H9 (cell line): Measurements from ENCODE around the gene ALDH1A1. TPM values are rescaled to one million over a fixed set of nuclear protein-coding genes. Genes with fewer than 3 reads are reported as not detected.

Experiments
- DNase-seq: peaks from one replicate; pipeline ENCODE4 v3.0.0-alpha.2; 2017
- H2AFZ ChIP-seq: one replicate; pipeline ENCODE4 v1.6.1; 2013; ENCODE audit warnings: mild to moderate bottlenecking, low read length, control low read depth, moderate library complexity
- H2AK5ac ChIP-seq: 2 replicates; pipeline ENCODE4 v1.6.1; 2013; ENCODE audit warnings: low read length, control low read depth, mixed read lengths; ENCODE audit not compliant: insufficient read length
- H2BK120ac ChIP-seq: one replicate; pipeline ENCODE4 v1.6.1; 2013; ENCODE audit warnings: low read depth, mild to moderate bottlenecking, low read length, control low read depth, inconsistent platforms; ENCODE audit not compliant: poor library complexity, severe bottlenecking
- H2BK12ac ChIP-seq: 2 replicates; pipeline ENCODE4 v1.6.1; 2013; ENCODE audit warnings: low read length, control low read depth, mixed read lengths, low read depth; ENCODE audit not compliant: insufficient read length
- H2BK15ac ChIP-seq: 2 replicates; pipeline ENCODE4 v1.6.1; 2013; ENCODE audit warnings: low read depth, low read length, control low read depth
- H2BK20ac ChIP-seq: one replicate; pipeline ENCODE4 v1.6.1; 2013; ENCODE audit warnings: low read depth, mild to moderate bottlenecking, low read length, control low read depth, inconsistent platforms; ENCODE audit not compliant: poor library complexity, severe bottlenecking
- H2BK5ac ChIP-seq: 2 replicates; pipeline ENCODE4 v1.6.1; 2013; ENCODE audit warnings: low read length, control low read depth, mixed read lengths; ENCODE audit not compliant: insufficient read length
- H3K14ac ChIP-seq: 2 replicates; pipeline ENCODE4 v1.6.1; 2013; ENCODE audit warnings: low read length, control low read depth; ENCODE audit not compliant: insufficient read depth
- H3K18ac ChIP-seq: 2 replicates; pipeline ENCODE4 v1.6.1; 2013; ENCODE audit warnings: low read depth, mild to moderate bottlenecking, mixed read lengths, low read length, control low read depth; ENCODE audit not compliant: insufficient read length
- H3K23ac ChIP-seq: 2 replicates; pipeline ENCODE4 v1.6.1; 2013; ENCODE audit warnings: low read length, control low read depth, mixed read lengths, low read depth; ENCODE audit not compliant: insufficient read length
- H3K23me2 ChIP-seq: 2 replicates; pipeline ENCODE4 v1.6.1; 2013; ENCODE audit warnings: low read depth, mild to moderate bottlenecking, mixed read lengths, low read length, control low read depth; ENCODE audit not compliant: insufficient read length, poor library complexity, severe bottlenecking
- H3K27ac ChIP-seq: 2 replicates; pipeline ENCODE4 v1.5.1; 2013; ENCODE audit warnings: low read length, control low read depth, mixed read lengths, low read depth; ENCODE audit not compliant: insufficient read length
- H3K27me3 ChIP-seq: 2 replicates; pipeline ENCODE4 v1.6.1; 2013; ENCODE audit warnings: low read length, control low read depth, inconsistent platforms; ENCODE audit not compliant: insufficient read depth
- H3K4ac ChIP-seq: 2 replicates; pipeline ENCODE4 v1.6.1; 2013; ENCODE audit warnings: low read depth, mild to moderate bottlenecking, control low read depth, inconsistent platforms, low read length, moderate library complexity
- H3K4me1 ChIP-seq: 2 replicates; pipeline ENCODE4 v1.6.1; 2013; ENCODE audit warnings: low read length, control low read depth, inconsistent platforms; ENCODE audit not compliant: insufficient read depth
- H3K4me2 ChIP-seq: 2 replicates; pipeline ENCODE4 v1.6.1; 2013; ENCODE audit warnings: low read length, control low read depth, mixed read lengths; ENCODE audit not compliant: insufficient read length, insufficient read depth
- H3K56ac ChIP-seq: 2 replicates; pipeline ENCODE4 v1.6.1; 2013; ENCODE audit warnings: low read depth, mild to moderate bottlenecking, mixed read lengths, low read length, control low read depth; ENCODE audit not compliant: insufficient read length
- H3K79me1 ChIP-seq: 2 replicates; pipeline ENCODE4 v1.6.1; 2013; ENCODE audit warnings: low read depth, mild to moderate bottlenecking, moderate library complexity, low read length, control low read depth, inconsistent platforms; ENCODE audit not compliant: insufficient read depth, poor library complexity, severe bottlenecking
- H3K79me2 ChIP-seq: 2 replicates; pipeline ENCODE4 v1.6.1; 2013; ENCODE audit warnings: low read length, control low read depth, inconsistent platforms; ENCODE audit not compliant: insufficient read depth
- H3K9ac ChIP-seq: 2 replicates; pipeline ENCODE4 v1.6.1; 2013; ENCODE audit warnings: low read length, control low read depth, mixed read lengths; ENCODE audit not compliant: insufficient read length; ENCODE audit errors: extremely low read depth
- H3K9me3 ChIP-seq: one replicate; pipeline ENCODE4 v1.6.1; 2013; ENCODE audit warnings: low read depth, low read length, inconsistent platforms; ENCODE audit not compliant: control insufficient read depth
- H3T11ph ChIP-seq: one replicate; pipeline ENCODE4 v1.6.1; 2013; ENCODE audit warnings: mild to moderate bottlenecking, low read length, control low read depth, inconsistent platforms
- H4K20me1 ChIP-seq: one replicate; pipeline ENCODE4 v1.6.1; 2013; ENCODE audit not compliant: control insufficient read depth, insufficient read length, insufficient read depth
- H4K5ac ChIP-seq: 2 replicates; pipeline ENCODE4 v1.6.1; 2013; ENCODE audit warnings: low read depth, mild to moderate bottlenecking, mixed read lengths, low read length, control low read depth; ENCODE audit not compliant: insufficient read length
- H4K8ac ChIP-seq: replicated peaks from 2 replicates; pipeline ENCODE4 v1.6.1; 2013; ENCODE audit warnings: low read length, control low read depth, mixed read lengths, low read depth; ENCODE audit not compliant: insufficient read length
- H4K91ac ChIP-seq: 2 replicates; pipeline ENCODE4 v1.6.1; 2013; ENCODE audit warnings: low read depth, mild to moderate bottlenecking, moderate library complexity, mixed read lengths, low read length, control low read depth; ENCODE audit not compliant: insufficient read length
- H3K27ac Mint-ChIP-seq, 3 experiments: 2 replicates in 2 of 3; 3 replicates in 1 of 3; pipeline ENCODE4 v1.8.0; 2020 to 2021; ENCODE audit warnings: mixed read lengths in 3 of 3, mild to moderate bottlenecking in 1 of 3, moderate library complexity in 1 of 3
- H3K27me3 Mint-ChIP-seq: 2 replicates; pipeline ENCODE4 v1.8.0; 2021; ENCODE audit warnings: low read depth, mild to moderate bottlenecking, moderate library complexity, mixed read lengths
- H3K36me3 Mint-ChIP-seq, 3 experiments: 2 replicates in 2 of 3; 3 replicates in 1 of 3; pipeline ENCODE4 v1.8.0; 2020 to 2021; ENCODE audit warnings: low read depth in 3 of 3, mixed read lengths in 3 of 3; ENCODE audit not compliant: insufficient read depth in 1 of 3
- H3K4me1 Mint-ChIP-seq, 2 experiments: 2 replicates each; pipeline ENCODE4 v1.8.0; 2020; ENCODE audit warnings: mixed read lengths in 2 of 2
- H3K4me3 Mint-ChIP-seq, 2 experiments: 2 replicates in 1 of 2; 3 replicates in 1 of 2; pipeline ENCODE4 v1.8.0; 2020 to 2021; ENCODE audit warnings: mild to moderate bottlenecking in 2 of 2, mixed read lengths in 2 of 2, moderate library complexity in 1 of 2
- H3K9me3 Mint-ChIP-seq, 2 experiments: 2 replicates in 1 of 2; 3 replicates in 1 of 2; pipeline ENCODE4 v1.8.0; 2020; ENCODE audit warnings: mild to moderate bottlenecking in 2 of 2, mixed read lengths in 2 of 2, moderate library complexity in 1 of 2
- WGBS: extraction: QIAGEN DNeasy Blood & Tissue Kit; methylation state at CpG from one replicate; pipeline ENCODE4 v1.1.7; 2013; ENCODE audit warnings: missing lambda C conversion rate, low lambda C conversion rate, mixed read lengths; ENCODE audit not compliant: insufficient read length; ENCODE audit errors: extremely low coverage; 5-methylcytosine and 5-hydroxymethylcytosine counted together
- total RNA-seq: library from RNA; stranded (reverse); gene quantifications from 2 replicates; pipeline ENCODE4 v1.2.1, GENCODE V29; 2021
- TF ChIP-seq, protein P1 (sequence below): fragments of 200-600 bp; sonication (generic); conservative IDR thresholded peaks from 3 replicates; pipeline ENCODE4 v1.8.0; 2021; ENCODE audit warnings: antibody characterized with exemption, mild to moderate bottlenecking

Gene ALDH1A1
- total RNA-seq, 1 experiment from 2014 or later, result 1.1 TPM

DNA sequence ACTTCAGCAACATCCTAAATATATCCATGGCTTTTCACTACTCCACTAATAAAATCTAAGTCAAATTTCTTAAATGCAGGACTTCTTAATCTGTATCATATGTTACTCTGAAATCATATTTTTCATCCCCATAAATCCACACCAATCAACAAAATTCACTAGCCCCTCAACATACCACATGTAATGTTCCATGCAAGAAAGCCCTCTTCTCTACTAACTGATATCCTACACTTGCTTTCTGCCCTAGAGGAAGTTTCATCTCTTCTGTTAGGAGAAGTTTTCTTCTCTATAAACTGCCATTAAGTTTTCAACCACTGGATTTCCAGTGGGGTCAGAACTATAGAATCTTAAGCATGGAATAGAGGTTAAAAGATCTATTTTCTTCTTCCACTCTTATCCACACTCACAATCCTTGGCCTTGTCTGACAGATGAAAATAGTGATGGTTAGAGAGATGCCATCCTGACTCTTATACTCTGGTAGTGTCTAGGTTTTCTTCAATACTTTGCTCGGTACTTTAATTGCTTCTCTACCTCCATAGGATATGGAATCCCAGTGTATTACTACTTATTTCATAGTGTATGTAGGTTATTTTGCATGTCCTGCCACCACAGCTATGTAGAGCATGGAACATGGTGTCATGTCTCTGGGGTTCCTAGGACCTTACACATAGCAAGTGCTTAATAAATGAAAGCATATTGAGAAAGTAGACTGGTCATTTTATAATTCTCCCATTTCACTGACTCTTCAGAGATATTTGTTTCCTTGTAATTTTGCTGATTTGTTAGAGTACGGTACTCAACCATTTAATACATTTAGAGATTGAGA is 48.4 kb downstream of the ALDH1A1 start:
- H2BK5ac ChIP-seq, result no peak overlapping the region
- no peak overlapping the region for H3K4ac ChIP-seq
- Mint-ChIP-seq H3K4me3 (no peak overlapping the region), H3K27me3 (no peaks in the 10 kb centered on the region), H3K9me3 (no peaks in the 10 kb centered on the region), H3K4me1 (peaks cover 9 to 10% of the 10 kb centered on the region in 2 experiments), H3K27ac (no peak overlapping the region), H3K36me3 (no peaks in the 10 kb centered on the region)
- no peaks in the 10 kb centered on the region for H3K23me2 ChIP-seq
- no peak overlapping the region for H2BK20ac ChIP-seq
- WGBS, result no CpG with 5 or more reads among the region's 2 CpGs
- H4K91ac ChIP-seq, result no peak overlapping the region
- no peaks in the 10 kb centered on the region for H3K79me1 ChIP-seq
- H4K5ac ChIP-seq, result no peak overlapping the region
- no peak overlapping the region for H3K56ac ChIP-seq
- H3K9me3 ChIP-seq, result no peaks in the 10 kb centered on the region
- no peak overlapping the region for H2BK120ac ChIP-seq
- TF ChIP-seq, protein P1, sequence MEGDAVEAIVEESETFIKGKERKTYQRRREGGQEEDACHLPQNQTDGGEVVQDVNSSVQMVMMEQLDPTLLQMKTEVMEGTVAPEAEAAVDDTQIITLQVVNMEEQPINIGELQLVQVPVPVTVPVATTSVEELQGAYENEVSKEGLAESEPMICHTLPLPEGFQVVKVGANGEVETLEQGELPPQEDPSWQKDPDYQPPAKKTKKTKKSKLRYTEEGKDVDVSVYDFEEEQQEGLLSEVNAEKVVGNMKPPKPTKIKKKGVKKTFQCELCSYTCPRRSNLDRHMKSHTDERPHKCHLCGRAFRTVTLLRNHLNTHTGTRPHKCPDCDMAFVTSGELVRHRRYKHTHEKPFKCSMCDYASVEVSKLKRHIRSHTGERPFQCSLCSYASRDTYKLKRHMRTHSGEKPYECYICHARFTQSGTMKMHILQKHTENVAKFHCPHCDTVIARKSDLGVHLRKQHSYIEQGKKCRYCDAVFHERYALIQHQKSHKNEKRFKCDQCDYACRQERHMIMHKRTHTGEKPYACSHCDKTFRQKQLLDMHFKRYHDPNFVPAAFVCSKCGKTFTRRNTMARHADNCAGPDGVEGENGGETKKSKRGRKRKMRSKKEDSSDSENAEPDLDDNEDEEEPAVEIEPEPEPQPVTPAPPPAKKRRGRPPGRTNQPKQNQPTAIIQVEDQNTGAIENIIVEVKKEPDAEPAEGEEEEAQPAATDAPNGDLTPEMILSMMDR, result no peak
- H3K79me2 ChIP-seq, result no peaks in the 10 kb centered on the region
- H2BK15ac ChIP-seq, result no peak overlapping the region
- no peak overlapping the region for H4K8ac ChIP-seq
- H3K9ac ChIP-seq, result no peak overlapping the region
- H4K20me1 ChIP-seq, result no peaks in the 10 kb centered on the region
- no peak overlapping the region for H3T11ph ChIP-seq
- H3K18ac ChIP-seq, result no peak overlapping the region
- no peak overlapping the region for H3K4me2 ChIP-seq
- H3K27me3 ChIP-seq, result no peaks in the 10 kb centered on the region
- H2AFZ ChIP-seq, result no peak overlapping the region
- H3K4me1 ChIP-seq, result no peaks in the 10 kb centered on the region
- H3K14ac ChIP-seq, result no peak overlapping the region
- H3K27ac ChIP-seq, result no peak overlapping the region
- no peak overlapping the region for H3K23ac ChIP-seq
- H2AK5ac ChIP-seq, result no peak overlapping the region
- H2BK12ac ChIP-seq, result no peak overlapping the region
- no peak for DNase-seq
